Hematopoietic multipotent progenitor cell treated with erythropoietin and hydrocortisone succinate and interleukin-3 and kit ligand, for 8 days (in vitro differentiated cells): ENCODE results near the gene TTC16.

Source experiments
- DNase-seq: peaks from one replicate; pipeline ENCODE4 v3.0.0-alpha.2; 2015

TTC16 gene

GRCh38 chr9:127722055-127722745, 6.3 kb downstream of the TTC16 start:
- no peak for DNase-seq

- DNase-seq: no peak
Observed at GRCh38 chr9:127723013-127723412, 7.1 kb downstream of the TTC16 start.

GRCh38 chr9:127723444-127723843, 7.6 kb downstream of the TTC16 start:
- DNase-seq: no peak

GRCh38 chr9:127724012-127724411, 8.1 kb downstream of the TTC16 start:
- no peak for DNase-seq

GRCh38 chr9:127726871-127727270, 11.0 kb downstream of the TTC16 start:
- no peak for DNase-seq

- no peak for DNase-seq
Observed at GRCh38 chr9:127728808-127729207, 12.9 kb downstream of the TTC16 start.

- DNase-seq: no peak
Observed at GRCh38 chr9:127729522-127730256, 13.8 kb downstream of the TTC16 start.

GRCh38 chr9:127730262-127730661, 14.4 kb downstream of the TTC16 start:
- DNase-seq: no peak

- no peak for DNase-seq
Observed at GRCh38 chr9:127730799-127731410, 15.0 kb downstream of the TTC16 start.

GRCh38 chr9:127731938-127732337, 16.1 kb downstream of the TTC16 start:
- DNase-seq: no peak

- no peak for DNase-seq
Observed at GRCh38 chr9:127732444-127732843, 16.6 kb downstream of the TTC16 start.

GRCh38 chr9:127733614-127734013, 17.7 kb downstream of the TTC16 start:
- no peak for DNase-seq

- no peak for DNase-seq
Observed at GRCh38 chr9:127734247-127734746, 18.4 kb downstream of the TTC16 start.

GRCh38 chr9:127734747-127735529, 19.1 kb downstream of the TTC16 start, which contains the start of gene TOR2A:
TOR2A (minus strand) TSS chr9:127735294; CDS start chr9:127735270, 24 bp downstream.
- peak; percentile 96 for DNase-seq

GRCh38 chr9:127735530-127736185, 19.8 kb downstream of the TTC16 start:
- DNase-seq: no peak

- no peak for DNase-seq
Observed at GRCh38 chr9:127738666-127739065, 22.8 kb downstream of the TTC16 start.

- DNase-seq: no peak
Observed at GRCh38 chr9:127739614-127740330, 23.9 kb downstream of the TTC16 start.

GRCh38 chr9:127741831-127742434, 26.1 kb downstream of the TTC16 start:
- no peak for DNase-seq

- peak; percentile 36 for DNase-seq
Observed at GRCh38 chr9:127742435-127743088, 26.7 kb downstream of the TTC16 start.

GRCh38 chr9:127744398-127745110, 28.7 kb downstream of the TTC16 start:
- no peak for DNase-seq
